NCI-H2107 treated with DMSO at 0.1 percent for 48 hours (cell line): Measurements from ENCODE around the gene SLC50A1.
"Not testable (repeated sequence)": the region's sequence is repeated elsewhere in the genome, so short reads cannot be mapped to it uniquely, and the experiment has no call there.

Experiments used
- DNase-seq: peaks from one replicate; lab custom pipeline; 2025; ENCODE audit not compliant: unreplicated experiment; lab: John Stamatoyannopoulos, UW

SLC50A1 gene

GRCh38 chr1:155116113-155116764, 19.4 kb upstream of the SLC50A1 start:
- no peak for DNase-seq

DNA sequence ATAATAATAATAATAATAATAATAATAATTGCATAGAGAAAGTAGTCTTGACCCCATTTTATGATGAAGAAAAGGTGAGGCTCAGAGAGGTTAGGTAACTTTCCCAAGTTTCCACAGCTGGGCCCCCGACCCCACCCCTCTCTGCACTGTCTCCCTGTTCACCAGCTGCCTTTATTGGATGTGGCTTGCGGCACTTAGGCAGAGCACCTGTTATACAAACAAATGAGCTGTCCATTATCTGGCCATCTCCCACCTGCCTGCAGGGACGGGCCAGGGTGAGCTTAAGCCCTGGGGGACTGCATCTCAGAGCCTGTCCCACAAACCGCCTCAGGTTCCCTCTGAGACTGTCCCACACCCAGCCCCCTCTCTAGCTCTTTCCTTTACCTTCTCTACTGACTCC, 18.0 kb upstream of the SLC50A1 start:
- DNase-seq = peak; percentile 39

DNA sequence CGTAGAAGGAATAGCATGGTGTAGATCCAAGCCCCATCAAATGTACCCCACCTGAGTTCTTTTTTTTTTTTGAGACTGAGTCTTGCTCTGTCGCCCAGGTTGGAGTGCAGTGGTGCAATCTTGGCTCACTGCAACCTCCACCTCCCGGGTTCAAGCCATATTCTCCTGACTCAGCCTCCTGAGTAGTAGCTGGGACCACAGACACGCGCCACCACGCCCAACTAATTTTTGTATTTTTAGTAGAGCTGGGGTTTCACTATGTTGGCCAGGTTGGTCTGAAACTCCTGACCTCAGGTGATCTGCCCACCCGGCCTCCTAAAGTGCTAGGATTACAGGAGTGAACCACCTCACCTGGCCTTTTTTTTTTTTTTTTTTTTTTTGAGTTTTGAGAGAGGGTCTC, 17.6 kb upstream of the SLC50A1 start:
- DNase-seq = not testable (repeated sequence)

GRCh38 chr1:155120253-155120652, 15.4 kb upstream of the SLC50A1 start:
- no peak for DNase-seq

DNA sequence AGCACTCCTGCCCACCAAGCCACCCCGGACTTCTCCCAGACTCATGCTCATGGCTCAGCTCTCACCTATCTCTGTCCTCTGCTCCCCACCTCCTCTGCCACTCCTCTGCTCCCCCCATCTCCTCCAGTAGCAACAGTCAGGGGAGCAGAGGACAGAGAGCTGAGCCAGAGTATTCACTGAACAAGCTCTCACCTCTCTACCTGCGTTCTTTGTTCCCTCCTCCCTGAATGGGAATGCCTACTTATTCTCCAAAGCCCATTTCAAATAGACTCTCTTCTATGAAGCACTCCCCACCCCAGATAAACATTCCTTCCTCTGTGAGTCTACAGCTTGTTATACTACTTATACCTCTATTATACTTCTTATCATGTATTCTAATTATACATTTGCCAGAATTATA, 14.4 kb upstream of the SLC50A1 start:
- DNase-seq = no peak

- no peak for DNase-seq
These were observed 13.3 kb upstream of the SLC50A1 start for GRCh38 chr1:155122308-155122707.

- DNase-seq = no peak
These were observed 11.9 kb upstream of the SLC50A1 start for GRCh38 chr1:155123801-155124200.

DNA sequence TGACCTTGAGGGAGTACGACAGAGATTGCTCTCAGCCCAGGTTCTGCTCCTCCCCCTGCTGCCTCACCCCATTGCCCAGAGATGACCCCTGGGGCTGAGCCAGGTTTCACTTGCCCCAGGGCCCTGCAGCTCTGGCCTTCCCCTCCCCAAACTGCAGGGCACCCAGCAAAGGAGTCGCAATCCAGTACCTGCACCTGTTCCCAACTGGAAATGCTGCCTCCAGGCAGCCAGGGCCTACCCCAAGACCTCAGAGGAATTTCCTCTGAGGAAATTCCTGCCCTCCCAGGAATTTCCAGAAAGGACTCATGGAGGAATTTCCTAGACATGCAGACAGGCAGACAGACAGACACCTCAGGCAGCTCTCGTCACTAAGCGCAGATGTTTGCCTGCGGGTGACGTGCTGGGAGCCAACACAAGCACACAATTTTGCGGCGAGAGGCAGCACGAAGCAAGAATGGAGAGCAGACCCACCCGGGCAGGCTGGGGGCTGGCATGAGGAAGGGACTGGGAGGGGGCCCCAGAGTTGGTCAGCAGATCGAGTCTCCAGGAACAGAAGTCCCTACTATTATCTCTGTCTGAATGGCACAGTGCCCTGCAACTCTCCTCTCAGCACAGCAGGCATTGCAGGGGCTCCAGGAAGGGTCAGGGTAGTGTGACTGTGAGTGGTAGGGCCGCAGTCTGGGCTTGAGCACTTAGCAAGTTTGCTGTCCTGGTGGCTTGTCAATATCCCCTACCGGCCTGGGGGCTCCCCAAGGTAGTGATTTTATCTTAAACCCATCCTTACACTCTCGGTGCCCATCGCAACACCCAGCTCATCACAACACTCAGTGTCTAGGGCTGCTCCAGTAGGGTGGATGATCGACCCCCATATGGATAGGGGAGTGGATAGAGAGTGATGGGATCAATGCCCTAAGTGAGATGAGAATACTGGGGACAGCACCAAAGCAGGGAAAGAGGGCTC, 10.9 kb upstream of the SLC50A1 start:
- DNase-seq = no peak

GRCh38 chr1:155125511-155125945, 10.1 kb upstream of the SLC50A1 start:
- DNase-seq = no peak

DNA sequence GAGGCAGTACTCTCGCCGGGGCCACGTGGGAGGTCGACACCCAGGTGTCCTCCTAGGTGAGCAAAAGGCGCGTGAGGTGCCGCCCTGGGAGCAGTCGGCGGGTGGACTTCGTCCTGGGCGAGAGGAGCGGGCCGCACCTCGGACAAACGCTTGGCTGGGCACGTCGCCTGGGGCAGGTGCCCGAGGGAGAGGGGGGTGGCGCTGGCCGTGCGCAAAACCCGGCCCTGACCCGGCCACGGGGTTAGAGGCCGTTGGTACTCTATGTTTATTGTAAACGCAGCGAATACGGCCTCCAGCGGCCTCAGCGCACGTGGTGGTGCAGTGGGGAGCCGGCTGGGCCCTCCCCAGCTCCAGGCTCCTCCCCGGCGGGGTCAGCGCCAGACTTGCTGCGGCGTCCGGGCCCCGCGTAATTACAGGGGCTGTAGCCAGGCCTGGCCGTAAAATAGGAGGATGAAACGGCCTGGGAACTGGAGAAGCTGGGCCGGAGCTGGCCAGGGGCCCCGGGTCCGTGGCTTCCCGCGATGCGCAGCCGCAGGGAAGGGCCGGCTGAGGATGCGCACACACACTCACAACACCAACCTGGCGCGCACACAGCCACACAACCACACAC, 9.6 kb upstream of the SLC50A1 start:
- no peak for DNase-seq

DNA sequence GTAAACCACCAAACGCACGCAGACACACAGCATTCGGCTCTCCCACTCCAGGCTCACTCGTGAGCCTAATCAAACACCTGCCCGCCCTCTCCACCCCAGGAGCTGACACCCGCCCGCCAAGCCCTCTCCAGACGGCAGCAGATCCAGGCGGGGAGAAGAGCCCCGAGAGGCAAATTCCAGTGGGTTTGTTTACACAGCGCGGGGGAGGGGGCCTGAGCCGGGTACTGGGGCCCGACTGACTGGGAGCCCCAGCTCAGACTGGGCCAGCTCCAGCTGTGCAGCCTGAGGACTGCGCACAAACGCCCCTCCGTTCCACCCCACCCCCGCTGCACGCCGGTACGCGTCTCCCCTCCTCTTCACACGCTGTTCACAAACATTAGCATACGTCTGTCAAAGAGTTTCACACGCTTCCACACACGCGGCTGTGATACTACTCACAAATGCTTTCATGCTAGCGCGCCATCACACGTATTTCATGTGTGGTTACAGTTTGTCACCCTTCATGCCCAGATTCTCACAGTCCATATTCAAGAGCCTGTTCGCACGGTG, 9.0 kb upstream of the SLC50A1 start:
- DNase-seq = peak; percentile 56

- DNase-seq = peak; percentile 51
These were observed 8.3 kb upstream of the SLC50A1 start, which contains the start of gene EFNA1 for GRCh38 chr1:155127105-155127966. Gene EFNA1 (plus strand): TSS chr1:155127876. CDS start chr1:155127978, 102 bp downstream.

- DNase-seq = no peak
These were observed 7.5 kb upstream of the SLC50A1 start for GRCh38 chr1:155127967-155128754.

GRCh38 chr1:155128755-155129473, 6.7 kb upstream of the SLC50A1 start:
- DNase-seq = no peak

DNA sequence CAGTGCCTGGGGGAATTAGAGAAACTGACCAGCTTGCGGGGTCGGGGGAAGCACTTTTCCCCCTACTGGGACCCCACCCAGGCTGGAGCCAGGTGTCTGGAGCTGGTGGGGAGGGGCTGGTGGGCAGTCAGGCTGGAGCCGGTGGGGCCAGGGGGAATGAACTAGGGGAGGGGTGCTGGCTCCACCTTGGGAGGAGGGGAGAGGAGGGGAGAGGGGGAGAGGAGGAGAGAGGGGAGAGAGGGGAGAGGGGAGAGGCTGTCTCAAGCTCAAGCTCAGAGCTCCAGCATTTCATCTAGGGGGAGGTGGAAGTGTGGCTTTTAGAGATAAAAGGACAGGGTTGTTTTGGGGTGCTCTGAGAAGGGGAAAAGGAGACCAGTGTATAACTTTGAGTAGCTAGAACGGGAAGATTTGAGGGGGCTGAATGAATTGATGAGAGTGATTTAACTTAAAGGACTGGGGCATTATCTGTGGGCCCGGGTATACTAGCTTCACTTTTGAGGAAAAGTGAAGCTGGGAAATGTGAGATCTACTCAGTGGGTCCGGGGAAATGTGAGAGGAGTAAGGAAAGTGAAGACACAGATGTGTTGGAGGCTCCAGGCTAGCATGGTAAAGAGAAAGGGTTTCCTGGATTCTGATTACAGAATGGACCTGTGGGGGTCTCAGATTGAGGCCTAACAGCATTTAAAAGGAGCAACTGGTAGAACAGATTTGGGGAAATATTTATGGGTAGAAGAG, 5.2 kb upstream of the SLC50A1 start:
- no peak for DNase-seq

DNA sequence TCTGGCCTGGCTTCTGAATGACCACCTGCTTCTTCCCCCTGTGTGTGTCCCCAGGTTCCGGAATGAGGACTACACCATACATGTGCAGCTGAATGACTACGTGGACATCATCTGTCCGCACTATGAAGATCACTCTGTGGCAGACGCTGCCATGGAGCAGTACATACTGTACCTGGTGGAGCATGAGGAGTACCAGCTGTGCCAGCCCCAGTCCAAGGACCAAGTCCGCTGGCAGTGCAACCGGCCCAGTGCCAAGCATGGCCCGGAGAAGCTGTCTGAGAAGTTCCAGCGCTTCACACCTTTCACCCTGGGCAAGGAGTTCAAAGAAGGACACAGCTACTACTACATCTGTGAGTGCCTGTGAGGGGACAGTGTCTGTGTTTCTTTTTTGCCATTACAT, 4.4 kb upstream of the SLC50A1 start:
- DNase-seq = no peak

- DNase-seq = no peak
These were observed 3.8 kb upstream of the SLC50A1 start for GRCh38 chr1:155131856-155132255.

DNA sequence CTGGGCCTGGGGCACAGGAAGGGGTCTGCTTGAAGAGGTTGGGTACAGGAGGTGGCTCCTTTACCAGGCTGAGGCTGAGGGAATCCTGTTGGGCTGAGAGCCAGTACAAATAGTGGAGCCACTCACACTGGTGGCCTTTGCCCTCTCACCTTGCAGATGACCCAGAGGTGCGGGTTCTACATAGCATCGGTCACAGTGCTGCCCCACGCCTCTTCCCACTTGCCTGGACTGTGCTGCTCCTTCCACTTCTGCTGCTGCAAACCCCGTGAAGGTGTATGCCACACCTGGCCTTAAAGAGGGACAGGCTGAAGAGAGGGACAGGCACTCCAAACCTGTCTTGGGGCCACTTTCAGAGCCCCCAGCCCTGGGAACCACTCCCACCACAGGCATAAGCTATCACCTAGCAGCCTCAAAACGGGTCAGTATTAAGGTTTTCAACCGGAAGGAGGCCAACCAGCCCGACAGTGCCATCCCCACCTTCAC, 1.8 kb upstream of the SLC50A1 start:
- DNase-seq = no peak
